Stimulated activated CD4-positive, alpha-beta T cell treated with anti-CD3 and anti-CD28 coated beads, Interleukin-1b, Interleukin-23, amount 100 ng/mL, for 24 hours (primary cell): Measurements from ENCODE around the gene APOL4.
"Not testable (repeated sequence)": the region's sequence is repeated elsewhere in the genome, so short reads cannot be mapped to it uniquely, and the experiment has no call there.

Experiments used
- DNase-seq, 4 experiments: peaks; one replicate each; pipeline ENCODE4 v3.0.0-alpha.2; 2020; ENCODE audit warnings: low read depth in 4 of 4, low spot score in 1 of 4

Gene APOL4

GRCh38 chr22:36232715-36233401, 31.2 kb upstream of the APOL4 start:
- DNase-seq, result no peak

- DNase-seq, result not testable (repeated sequence)
Measured at GRCh38 chr22:36231051-36231450, 29.4 kb upstream of the APOL4 start.

DNA sequence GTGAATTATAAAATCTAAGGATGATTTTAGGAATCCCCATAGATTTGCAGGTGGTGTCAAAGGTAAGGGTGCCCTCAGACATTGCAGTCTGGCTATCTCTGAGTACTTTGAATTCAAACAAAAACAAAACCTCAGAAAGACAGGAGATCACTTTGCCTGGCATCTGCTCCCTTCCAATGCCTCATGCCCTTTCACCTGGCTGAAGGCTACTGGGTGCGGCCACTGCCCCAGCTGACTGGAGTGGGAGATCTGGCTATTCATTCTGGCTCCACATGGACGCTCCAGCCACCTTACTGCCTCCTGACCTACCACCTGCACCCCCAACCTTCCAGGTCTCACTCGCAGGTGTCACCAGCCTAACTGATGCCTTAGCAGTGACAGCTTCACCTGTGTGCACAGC, 28.0 kb upstream of the APOL4 start:
- DNase-seq, result not testable (repeated sequence)

GRCh38 chr22:36228944-36229343, 27.3 kb upstream of the APOL4 start:
- no peak for DNase-seq

GRCh38 chr22:36228369-36228768, 26.8 kb upstream of the APOL4 start:
- DNase-seq, result not testable (repeated sequence)

GRCh38 chr22:36227806-36228205, 26.2 kb upstream of the APOL4 start:
- no peak for DNase-seq

DNA sequence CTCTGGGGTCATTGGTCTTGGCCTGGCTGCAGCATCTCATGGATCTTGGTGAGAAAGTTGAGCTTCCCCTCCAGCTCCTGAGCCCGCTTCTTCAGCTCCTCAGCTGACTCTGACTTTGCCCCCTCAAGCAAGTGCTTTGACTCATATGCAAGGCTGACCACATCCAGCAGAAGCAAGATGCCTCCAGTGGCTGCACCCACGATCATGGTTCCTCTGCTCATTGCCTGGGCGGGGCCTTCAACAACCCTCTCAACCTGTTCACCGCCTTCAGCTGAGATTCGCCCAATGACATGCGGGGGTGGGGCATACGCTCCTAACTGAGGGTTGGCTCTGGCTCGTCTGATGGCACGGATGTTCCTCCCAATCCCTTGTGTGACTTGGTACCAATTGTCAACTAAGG, 25.8 kb upstream of the APOL4 start:
- no peak for DNase-seq

DNA sequence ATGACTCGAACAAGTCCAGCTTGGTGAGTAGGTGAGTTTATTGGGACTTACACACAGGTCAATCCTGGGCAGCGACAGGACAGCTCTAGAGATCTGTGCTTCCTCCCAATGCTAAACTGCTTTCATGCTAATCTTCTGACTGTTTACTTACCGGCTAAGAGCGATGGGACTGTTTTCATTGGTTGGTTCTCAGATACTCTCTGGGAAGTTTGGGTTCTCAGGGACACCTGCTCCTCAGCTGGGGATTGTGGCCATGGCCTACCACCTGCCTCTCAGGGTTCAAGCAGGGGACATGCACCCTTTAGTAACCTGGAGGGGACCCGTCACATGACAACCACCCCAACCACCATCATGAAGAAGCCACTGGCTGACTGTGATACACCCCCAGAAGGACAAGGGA, 24.6 kb upstream of the APOL4 start:
- no peak for DNase-seq

- no peak for DNase-seq
Measured at GRCh38 chr22:36225333-36225922, 23.8 kb upstream of the APOL4 start.

DNA sequence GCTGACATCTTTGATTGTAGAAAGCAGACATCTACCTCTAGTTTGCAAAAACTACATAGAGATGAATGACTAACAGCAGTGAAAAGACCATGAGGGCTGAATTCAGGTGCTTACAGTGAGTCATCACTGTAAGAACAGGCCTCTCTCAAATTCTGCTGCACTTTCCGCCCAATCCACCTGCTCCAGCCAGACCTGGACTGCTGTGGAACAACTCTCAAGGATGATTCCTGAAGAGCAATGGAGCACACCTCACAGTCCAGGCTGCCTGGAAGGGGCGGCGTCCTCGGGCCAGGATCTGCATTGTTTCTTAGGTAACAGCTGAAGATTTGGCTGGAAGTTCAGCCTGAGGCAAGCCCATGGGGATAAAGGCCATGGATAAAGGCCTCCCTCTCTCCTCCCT, 22.6 kb upstream of the APOL4 start:
- no peak for DNase-seq

- no peak for DNase-seq
Measured at GRCh38 chr22:36223504-36223903, 21.9 kb upstream of the APOL4 start.

- no peak for DNase-seq
Measured at GRCh38 chr22:36222887-36223450, 21.4 kb upstream of the APOL4 start.

DNA sequence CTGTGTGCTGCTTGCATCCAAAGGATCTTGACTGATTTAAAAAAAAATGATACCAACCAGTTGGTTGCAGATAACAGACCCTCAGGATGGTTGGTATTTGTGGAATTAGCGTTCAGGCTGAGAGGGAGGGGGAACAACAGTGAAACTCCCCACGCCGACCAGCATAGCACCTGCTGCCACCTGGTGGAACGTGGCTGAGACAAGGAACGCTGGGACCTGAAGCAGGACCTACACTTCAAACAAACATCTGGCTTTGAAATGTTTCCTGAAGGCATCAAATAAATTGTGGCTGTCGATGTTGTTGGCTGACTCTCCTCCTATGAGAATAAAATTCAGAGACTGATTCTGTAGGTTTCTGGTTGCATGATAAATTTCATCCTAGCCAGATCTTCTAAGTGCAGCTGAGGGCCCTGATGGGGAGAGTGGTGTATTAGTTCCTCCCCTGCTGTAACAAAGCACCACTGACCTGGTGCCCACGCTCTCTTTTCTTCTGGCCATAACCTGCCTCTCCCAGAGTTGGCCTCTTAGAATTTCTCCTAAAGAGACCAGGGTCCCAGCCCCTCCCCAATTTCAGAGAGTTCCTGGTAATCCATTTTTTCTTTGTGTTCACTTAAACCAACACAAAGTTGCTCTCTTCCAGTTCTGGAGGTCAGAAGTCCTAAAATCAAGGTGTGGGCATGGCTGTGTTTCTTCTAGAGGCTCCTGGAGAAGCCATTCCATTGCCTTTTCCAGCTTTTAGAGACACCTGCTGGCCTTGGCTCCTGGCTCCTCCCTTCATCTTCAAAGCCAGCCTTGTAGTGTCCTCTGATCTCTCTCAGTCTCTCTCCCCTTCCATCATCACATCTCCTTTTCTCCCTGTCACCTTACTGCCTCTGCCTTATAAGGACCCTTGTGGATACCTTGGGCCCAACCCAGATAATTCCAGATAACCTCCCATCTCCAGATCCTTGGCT, 20.5 kb upstream of the APOL4 start:
- DNase-seq, result peak in 1 of 4 experiments; percentile 26

- DNase-seq, result no peak
Measured at GRCh38 chr22:36220451-36220921, 18.9 kb upstream of the APOL4 start.

DNA sequence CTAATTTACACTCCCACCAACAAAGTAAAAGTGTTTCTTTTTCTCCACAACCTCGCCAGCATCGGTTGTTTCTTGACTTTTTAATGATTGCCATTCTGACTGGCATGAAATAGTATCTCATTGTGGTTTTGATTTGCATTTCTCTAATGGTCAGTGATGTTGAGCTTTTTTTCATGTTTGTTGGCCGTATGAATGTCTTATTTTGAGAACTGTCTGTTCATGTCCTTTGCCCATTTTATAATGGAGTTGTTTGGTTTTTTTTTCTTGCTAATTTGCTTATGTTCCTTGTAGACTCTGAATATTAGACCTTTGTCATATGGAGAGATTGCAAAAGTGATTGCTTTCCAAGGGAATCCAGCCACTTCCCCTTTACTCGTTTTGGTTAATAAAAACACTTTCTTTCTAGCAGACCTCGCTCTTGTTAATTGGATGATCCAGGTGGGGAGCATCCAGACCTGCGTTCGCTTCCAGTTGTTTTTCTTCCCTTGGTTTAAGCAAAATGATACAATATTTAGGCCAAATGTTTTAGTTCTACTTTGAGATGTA, 17.1 kb upstream of the APOL4 start:
- DNase-seq, result no peak

- no peak for DNase-seq
Measured at GRCh38 chr22:36215981-36216380, 14.4 kb upstream of the APOL4 start.

- no peak for DNase-seq
Measured at GRCh38 chr22:36213586-36213985, 12.0 kb upstream of the APOL4 start.

- no peak for DNase-seq
Measured at GRCh38 chr22:36212901-36213300, 11.3 kb upstream of the APOL4 start.

DNA sequence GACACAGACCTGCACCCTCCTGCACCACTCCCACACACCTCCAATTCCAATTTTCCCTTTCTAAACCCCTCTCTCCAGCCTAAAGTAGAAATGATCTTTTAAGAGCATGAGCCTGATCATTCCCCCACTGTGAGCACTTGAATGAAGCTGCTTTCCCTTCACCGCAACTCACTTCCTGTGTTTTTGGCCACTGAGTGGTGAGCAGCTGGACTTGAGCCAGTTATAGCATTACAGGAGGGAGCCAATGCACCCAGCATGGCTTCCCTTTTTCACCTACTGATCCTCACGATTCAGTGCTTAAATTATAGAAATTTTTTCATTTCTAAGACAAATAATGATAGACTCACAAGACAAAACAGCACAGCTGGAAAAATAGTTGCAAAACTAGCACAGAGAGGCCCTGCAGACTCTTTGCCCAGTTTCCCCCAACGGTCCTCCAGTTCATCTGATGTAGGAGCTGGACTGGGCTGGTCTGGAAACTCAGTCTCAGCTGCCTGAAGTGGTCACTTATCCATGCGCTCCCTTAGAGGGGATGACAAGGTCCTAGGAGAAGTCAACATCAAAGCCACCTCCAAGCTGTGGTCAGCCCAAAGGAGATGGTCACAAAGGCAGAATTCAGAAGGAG, 9.7 kb upstream of the APOL4 start:
- no peak for DNase-seq

DNA sequence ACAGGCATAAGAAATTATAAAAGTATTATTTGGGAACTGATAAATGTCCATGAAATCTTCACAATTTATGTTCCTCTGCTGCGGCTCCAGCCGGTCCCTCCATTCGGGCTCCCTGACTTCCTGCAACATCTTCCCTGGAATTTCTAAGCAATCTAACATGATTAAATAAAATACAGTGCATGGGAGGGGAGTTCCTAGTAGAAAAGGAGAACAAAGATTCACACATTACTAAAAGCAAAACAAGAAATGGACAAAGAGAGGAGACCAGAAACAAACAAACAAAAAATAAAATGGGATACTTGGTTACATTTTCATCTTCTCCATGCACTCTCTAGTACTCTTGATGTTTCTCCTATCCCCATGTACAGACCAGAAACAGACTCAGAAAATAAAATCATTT, 8.6 kb upstream of the APOL4 start:
- DNase-seq, result no peak

GRCh38 chr22:36209488-36209908, 7.9 kb upstream of the APOL4 start:
- DNase-seq, result not testable (repeated sequence)
